ENCODE results near the gene CLSTN2. TPM values are rescaled to one million over a fixed set of nuclear protein-coding genes. Genes with fewer than 3 reads are reported as not detected.

CLSTN2 gene
- polyA plus RNA-seq, 4 donors: under 0.01 to 1.2 (median 0.84) TPM; not detected in 1

GRCh38 chr3:140370686-140371085, 435.7 kb downstream of the CLSTN2 start:
- no peak for DNase-seq
- H3K4me3 ChIP-seq (ENCODE audit: low read depth in 1 of 3, low read length in 3 of 3): no peak overlapping the region

GRCh38 chr3:140373234-140373633, 438.2 kb downstream of the CLSTN2 start:
- no peak overlapping the region for H3K4me3 ChIP-seq (ENCODE audit: low read depth in 1 of 3, low read length in 3 of 3)
- 58 to 72% (median 59%) methylated on average over 1 of the region's 1 CpG for WGBS, 3 donors
- no peaks in the 10 kb centered on the region for H3K36me3 ChIP-seq (ENCODE audit: control insufficient read depth in 3 of 3, insufficient read depth in 2 of 3, low read depth in 1 of 3, low read length in 3 of 3)
- no peak overlapping the region for H3K27ac ChIP-seq (ENCODE audit: low read depth in 1 of 3, low read length in 2 of 3)
- FAIRE-seq: no peak
- no peaks in the 10 kb centered on the region for H3K27me3 ChIP-seq (ENCODE audit: control insufficient read depth in 3 of 3, insufficient read depth in 3 of 3, low read length in 3 of 3)
- H3K4me1 ChIP-seq (ENCODE audit: control insufficient read depth in 3 of 3, insufficient read depth in 2 of 3, low read depth in 1 of 3, low read length in 2 of 3): no peaks in the 10 kb centered on the region
- DNase-seq: no peak
- no peaks in the 10 kb centered on the region for H3K9me3 ChIP-seq (ENCODE audit: control insufficient read depth in 2 of 2, insufficient read depth in 1 of 2, low read depth in 1 of 2, low read length in 1 of 2)

More at GRCh38 chr3:140370686-140371085, 435.7 kb downstream of the CLSTN2 start:
- WGBS, 3 donors: 5 to 17% (median 6%) methylated on average over 2 of the region's 2 CpGs
- no peaks in the 10 kb centered on the region for H3K36me3 ChIP-seq (ENCODE audit: control insufficient read depth in 3 of 3, insufficient read depth in 2 of 3, low read depth in 1 of 3, low read length in 3 of 3)
- no peaks in the 10 kb centered on the region for H3K27me3 ChIP-seq (ENCODE audit: control insufficient read depth in 3 of 3, insufficient read depth in 3 of 3, low read length in 3 of 3)
- no peak overlapping the region for H3K27ac ChIP-seq (ENCODE audit: low read depth in 1 of 3, low read length in 2 of 3)
- H3K9me3 ChIP-seq (ENCODE audit: control insufficient read depth in 2 of 2, insufficient read depth in 1 of 2, low read depth in 1 of 2, low read length in 1 of 2): no peaks in the 10 kb centered on the region
- FAIRE-seq: no peak
- H3K4me1 ChIP-seq (ENCODE audit: control insufficient read depth in 3 of 3, insufficient read depth in 2 of 3, low read depth in 1 of 3, low read length in 2 of 3): no peaks in the 10 kb centered on the region

GRCh38 chr3:140375002-140375401, 440.0 kb downstream of the CLSTN2 start:
- WGBS, 3 donors: 53 to 56% (median 53%) methylated on average over 1 of the region's 1 CpG
- no peaks in the 10 kb centered on the region for H3K4me1 ChIP-seq (ENCODE audit: control insufficient read depth in 3 of 3, insufficient read depth in 2 of 3, low read depth in 1 of 3, low read length in 2 of 3)
- no peaks in the 10 kb centered on the region for H3K9me3 ChIP-seq (ENCODE audit: control insufficient read depth in 2 of 2, insufficient read depth in 1 of 2, low read depth in 1 of 2, low read length in 1 of 2)
- no peak overlapping the region for H3K4me3 ChIP-seq (ENCODE audit: low read depth in 1 of 3, low read length in 3 of 3)
- DNase-seq (no peak), FAIRE-seq (no peak)
- H3K27ac ChIP-seq (ENCODE audit: low read depth in 1 of 3, low read length in 2 of 3): no peak overlapping the region
- H3K36me3 ChIP-seq (ENCODE audit: control insufficient read depth in 3 of 3, insufficient read depth in 2 of 3, low read depth in 1 of 3, low read length in 3 of 3): no peaks in the 10 kb centered on the region
- no peaks in the 10 kb centered on the region for H3K27me3 ChIP-seq (ENCODE audit: control insufficient read depth in 3 of 3, insufficient read depth in 3 of 3, low read length in 3 of 3)

DNA sequence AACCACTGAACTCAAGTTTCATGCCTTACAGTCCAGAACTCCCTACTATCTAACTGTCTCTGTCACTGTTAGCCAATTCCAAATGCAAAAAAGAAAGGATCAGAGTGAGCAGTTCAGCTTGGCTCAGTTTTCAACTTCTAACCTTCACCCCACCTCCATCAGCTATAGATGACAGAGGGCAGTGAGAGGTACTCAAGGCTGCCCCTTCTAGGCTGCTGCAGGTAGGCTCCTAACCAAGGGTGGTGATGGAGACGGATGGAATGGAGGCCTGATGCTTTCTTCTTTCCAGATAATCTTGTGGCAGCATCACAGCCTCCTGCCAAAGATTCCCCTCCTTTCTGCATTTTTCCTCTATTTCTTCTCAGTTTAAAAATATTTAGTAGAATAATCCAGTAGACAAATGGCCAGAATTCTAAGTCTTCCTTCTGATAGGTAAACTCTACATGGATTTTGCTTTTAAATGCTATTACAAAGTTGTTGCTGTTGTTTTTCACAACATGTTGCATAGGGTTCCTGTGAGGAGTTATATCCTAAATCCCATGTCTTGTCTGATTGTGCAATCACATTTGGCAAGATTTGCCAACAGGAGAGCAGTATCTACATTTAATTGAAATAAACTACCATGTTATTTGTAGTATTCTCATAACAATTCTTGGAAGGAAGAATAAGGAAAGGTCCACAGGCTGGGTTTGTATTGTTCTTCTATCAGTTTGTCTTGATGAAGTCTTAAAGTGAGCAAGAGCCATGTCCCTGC, 441.3 kb downstream of the CLSTN2 start:
- FAIRE-seq: no peak
- Histone ChIP-seq H3K27ac (ENCODE audit: low read depth in 1 of 3, low read length in 2 of 3) (no peak overlapping the region), H3K27me3 (ENCODE audit: control insufficient read depth in 3 of 3, insufficient read depth in 3 of 3, low read length in 3 of 3) (no peaks in the 10 kb centered on the region), H3K4me3 (ENCODE audit: low read depth in 1 of 3, low read length in 3 of 3) (no peak overlapping the region), H3K36me3 (ENCODE audit: control insufficient read depth in 3 of 3, insufficient read depth in 2 of 3, low read depth in 1 of 3, low read length in 3 of 3) (no peaks in the 10 kb centered on the region), H3K9me3 (ENCODE audit: control insufficient read depth in 2 of 2, insufficient read depth in 1 of 2, low read depth in 1 of 2, low read length in 1 of 2) (no peaks in the 10 kb centered on the region), H3K4me1 (ENCODE audit: control insufficient read depth in 3 of 3, insufficient read depth in 2 of 3, low read depth in 1 of 3, low read length in 2 of 3) (no peaks in the 10 kb centered on the region)
- DNase-seq: no peak
- 70 to 77% (median 76%) methylated on average over 1 of the region's 1 CpG for WGBS, 3 donors

GRCh38 chr3:140377644-140378043, 442.7 kb downstream of the CLSTN2 start:
- no peaks in the 10 kb centered on the region for H3K27me3 ChIP-seq (ENCODE audit: control insufficient read depth in 3 of 3, insufficient read depth in 3 of 3, low read length in 3 of 3)
- no peak for FAIRE-seq
- H3K4me3 ChIP-seq (ENCODE audit: low read depth in 1 of 3, low read length in 3 of 3): no peak overlapping the region
- H3K4me1 ChIP-seq (ENCODE audit: control insufficient read depth in 3 of 3, insufficient read depth in 2 of 3, low read depth in 1 of 3, low read length in 2 of 3): no peaks in the 10 kb centered on the region
- no peak overlapping the region for H3K27ac ChIP-seq (ENCODE audit: low read depth in 1 of 3, low read length in 2 of 3)
- DNase-seq: no peak
- 73 to 85% (median 82%) methylated on average over 1 of the region's 1 CpG for WGBS, 3 donors
- H3K9me3 ChIP-seq (ENCODE audit: control insufficient read depth in 2 of 2, insufficient read depth in 1 of 2, low read depth in 1 of 2, low read length in 1 of 2): no peaks in the 10 kb centered on the region
- H3K36me3 ChIP-seq (ENCODE audit: control insufficient read depth in 3 of 3, insufficient read depth in 2 of 3, low read depth in 1 of 3, low read length in 3 of 3): no peaks in the 10 kb centered on the region

DNA sequence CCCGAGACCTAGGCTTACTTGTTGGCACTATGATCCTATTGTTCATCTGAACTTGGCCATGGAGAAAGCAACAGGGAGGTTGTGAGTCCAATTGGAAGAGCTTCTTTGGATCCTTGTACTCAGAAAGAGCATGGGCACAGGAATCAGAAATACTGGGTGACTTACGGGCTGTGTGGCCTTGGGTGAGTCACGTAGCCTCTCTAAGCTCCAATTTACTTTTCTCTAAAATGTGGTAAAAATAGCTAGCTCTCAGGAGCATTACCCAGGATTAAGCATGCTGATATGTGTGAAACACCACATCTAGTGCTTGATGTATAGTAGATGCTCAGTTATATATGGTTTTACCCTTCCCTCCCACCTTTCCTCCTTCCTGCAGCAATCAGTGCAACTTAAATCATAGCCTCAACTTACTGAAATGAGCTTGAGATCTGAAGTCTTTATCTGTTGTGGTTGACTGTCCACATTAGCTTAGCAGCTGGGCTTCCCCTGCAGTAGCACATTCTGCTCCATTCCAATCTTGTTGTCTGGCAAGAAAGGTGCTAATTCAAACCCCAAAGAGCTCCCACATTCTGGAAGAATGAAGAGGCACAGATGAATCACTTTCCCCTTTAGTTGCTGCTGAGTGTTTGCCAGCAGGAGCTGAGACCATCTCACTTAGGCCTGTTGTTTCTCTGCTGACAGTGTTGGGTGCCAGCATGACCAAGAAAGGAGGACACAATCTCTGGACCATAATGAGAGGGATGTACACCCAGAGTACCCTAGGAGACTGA, 443.8 kb downstream of the CLSTN2 start:
- no peaks in the 10 kb centered on the region for H3K27me3 ChIP-seq (ENCODE audit: control insufficient read depth in 3 of 3, insufficient read depth in 3 of 3, low read length in 3 of 3)
- no peak overlapping the region for H3K4me3 ChIP-seq (ENCODE audit: low read depth in 1 of 3, low read length in 3 of 3)
- FAIRE-seq (no peak), DNase-seq (no peak)
- WGBS, 3 donors: 29 to 33% (median 33%) methylated on average over 3 of the region's 3 CpGs
- no peaks in the 10 kb centered on the region for H3K9me3 ChIP-seq (ENCODE audit: control insufficient read depth in 2 of 2, insufficient read depth in 1 of 2, low read depth in 1 of 2, low read length in 1 of 2)
- H3K36me3 ChIP-seq (ENCODE audit: control insufficient read depth in 3 of 3, insufficient read depth in 2 of 3, low read depth in 1 of 3, low read length in 3 of 3): no peaks in the 10 kb centered on the region
- no peak overlapping the region for H3K27ac ChIP-seq (ENCODE audit: low read depth in 1 of 3, low read length in 2 of 3)
- H3K4me1 ChIP-seq (ENCODE audit: control insufficient read depth in 3 of 3, insufficient read depth in 2 of 3, low read depth in 1 of 3, low read length in 2 of 3): no peaks in the 10 kb centered on the region

- H3K4me1 ChIP-seq (ENCODE audit: control insufficient read depth in 3 of 3, insufficient read depth in 2 of 3, low read depth in 1 of 3, low read length in 2 of 3): no peaks in the 10 kb centered on the region
- H3K4me3 ChIP-seq (ENCODE audit: low read depth in 1 of 3, low read length in 3 of 3): no peak overlapping the region
- H3K9me3 ChIP-seq (ENCODE audit: control insufficient read depth in 2 of 2, insufficient read depth in 1 of 2, low read depth in 1 of 2, low read length in 1 of 2): no peaks in the 10 kb centered on the region
- no peak for DNase-seq
- H3K36me3 ChIP-seq (ENCODE audit: control insufficient read depth in 3 of 3, insufficient read depth in 2 of 3, low read depth in 1 of 3, low read length in 3 of 3): no peaks in the 10 kb centered on the region
- no peak overlapping the region for H3K27ac ChIP-seq (ENCODE audit: low read depth in 1 of 3, low read length in 2 of 3)
- WGBS, 3 donors: 32 to 42% (median 41%) methylated on average over 8 of the region's 8 CpGs
- no peak for FAIRE-seq
- no peaks in the 10 kb centered on the region for H3K27me3 ChIP-seq (ENCODE audit: control insufficient read depth in 3 of 3, insufficient read depth in 3 of 3, low read length in 3 of 3)
Measured at GRCh38 chr3:140384028-140384771, 449.2 kb downstream of the CLSTN2 start.

DNA sequence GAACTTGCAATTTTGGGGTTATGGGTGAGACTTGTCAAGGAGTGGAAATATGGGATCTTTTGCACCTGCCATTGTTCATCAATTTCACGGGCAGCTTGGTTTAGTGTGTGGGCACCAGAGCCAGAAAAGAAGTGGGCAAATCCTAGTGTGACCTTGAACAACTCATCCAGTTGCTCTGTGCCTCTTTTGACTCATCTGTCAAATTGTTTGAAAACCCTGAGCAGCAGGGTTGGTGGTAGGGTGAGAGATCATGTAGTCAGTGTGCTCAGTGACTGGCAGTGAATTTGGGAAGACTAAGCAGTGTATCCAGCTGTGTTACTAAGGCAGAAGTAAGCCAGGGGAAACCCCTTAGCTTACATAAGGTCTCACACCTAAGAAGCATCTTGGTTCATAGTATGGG, 449.9 kb downstream of the CLSTN2 start:
- Histone ChIP-seq H3K36me3 (ENCODE audit: control insufficient read depth in 3 of 3, insufficient read depth in 2 of 3, low read depth in 1 of 3, low read length in 3 of 3) (no peaks in the 10 kb centered on the region), H3K4me1 (ENCODE audit: control insufficient read depth in 3 of 3, insufficient read depth in 2 of 3, low read depth in 1 of 3, low read length in 2 of 3) (no peaks in the 10 kb centered on the region), H3K4me3 (ENCODE audit: low read depth in 1 of 3, low read length in 3 of 3) (no peak overlapping the region), H3K27me3 (ENCODE audit: control insufficient read depth in 3 of 3, insufficient read depth in 3 of 3, low read length in 3 of 3) (no peaks in the 10 kb centered on the region), H3K9me3 (ENCODE audit: control insufficient read depth in 2 of 2, insufficient read depth in 1 of 2, low read depth in 1 of 2, low read length in 1 of 2) (no peaks in the 10 kb centered on the region), H3K27ac (ENCODE audit: low read depth in 1 of 3, low read length in 2 of 3) (no peak overlapping the region)
- DNase-seq (no peak), FAIRE-seq (no peak)
- WGBS, 3 donors: 72 to 86% (median 84%) methylated on average over 1 of the region's 1 CpG
